Chondrocyte (in vitro differentiated cells): ENCODE results near the gene XDH. TPM values are rescaled to one million over a fixed set of nuclear protein-coding genes. Genes with fewer than 3 reads are reported as not detected.
A peak's percentile ranks its signal among the peaks of the same experiment; 100 is the strongest.

Experiments
- DNase-seq: peaks from one replicate; pipeline ENCODE4 v3.0.0; 2021; ENCODE audit warnings: mixed read lengths, low spot score
- H3K27ac Mint-ChIP-seq: one replicate; pipeline ENCODE4 v1.8.0; 2021; ENCODE audit warnings: mild to moderate bottlenecking, moderate library complexity, mixed read lengths; ENCODE audit not compliant: unreplicated experiment
- H3K27me3 Mint-ChIP-seq: 2 replicates; pipeline ENCODE4 v1.8.0; 2021; ENCODE audit warnings: low read depth, mixed read lengths
- H3K36me3 Mint-ChIP-seq: 2 replicates; pipeline ENCODE4 v1.8.0; 2021; ENCODE audit warnings: low read depth, mixed read lengths
- H3K4me1 Mint-ChIP-seq: 2 replicates; pipeline ENCODE4 v1.8.0; 2021; ENCODE audit warnings: low read depth, mild to moderate bottlenecking, mixed read lengths
- H3K4me3 Mint-ChIP-seq: one replicate; pipeline ENCODE4 v1.8.0; 2021; ENCODE audit warnings: mild to moderate bottlenecking, moderate library complexity, mixed read lengths; ENCODE audit not compliant: unreplicated experiment
- H3K9me3 Mint-ChIP-seq: 2 replicates; pipeline ENCODE4 v1.8.0; 2021; ENCODE audit warnings: low read depth, mixed read lengths
- total RNA-seq: library from RNA; stranded (reverse); gene quantifications from 3 replicates; pipeline ENCODE4 v1.2.1, GENCODE V29; 2021
- TF ChIP-seq, protein P1 (sequence below): fragments of 200-600 bp; sonication (generic); IDR thresholded peaks from 2 replicates; pipeline ENCODE4 v1.5.0; 2021; ENCODE audit warnings: antibody characterized with exemption, mild to moderate bottlenecking, moderate library complexity

XDH gene
- total RNA-seq, 1 donor from 2014 or later = 0.12 TPM

DNA sequence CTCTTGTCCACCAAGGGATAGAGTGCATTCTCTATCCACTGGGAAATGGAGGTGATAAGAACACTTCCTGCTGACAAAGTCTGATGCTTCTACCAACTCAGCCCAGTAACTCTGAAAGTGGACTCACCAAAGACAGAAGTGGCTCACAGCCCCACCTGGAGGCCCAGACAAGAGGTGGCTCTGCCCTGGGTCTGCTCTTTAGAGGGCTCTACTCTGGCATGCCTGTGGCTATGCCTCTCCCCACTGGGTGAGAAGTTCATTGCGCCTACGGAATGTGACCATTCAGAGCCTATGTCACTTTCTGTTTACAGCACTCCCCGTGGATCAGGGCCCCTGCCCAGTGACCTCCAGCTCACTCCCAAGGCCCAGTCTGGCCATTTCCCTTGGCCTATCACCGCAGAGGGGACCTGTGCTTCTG is 13.5 kb upstream of the XDH start:
- H3K4me1 Mint-ChIP-seq = no peaks in the 10 kb centered on the region
- no peak overlapping the region for H3K4me3 Mint-ChIP-seq
- H3K9me3 Mint-ChIP-seq = peaks cover 5% of the 10 kb centered on the region
- no peaks in the 10 kb centered on the region for H3K27me3 Mint-ChIP-seq
- DNase-seq = no peak
- H3K27ac Mint-ChIP-seq = no peak overlapping the region
- TF ChIP-seq, protein P1, sequence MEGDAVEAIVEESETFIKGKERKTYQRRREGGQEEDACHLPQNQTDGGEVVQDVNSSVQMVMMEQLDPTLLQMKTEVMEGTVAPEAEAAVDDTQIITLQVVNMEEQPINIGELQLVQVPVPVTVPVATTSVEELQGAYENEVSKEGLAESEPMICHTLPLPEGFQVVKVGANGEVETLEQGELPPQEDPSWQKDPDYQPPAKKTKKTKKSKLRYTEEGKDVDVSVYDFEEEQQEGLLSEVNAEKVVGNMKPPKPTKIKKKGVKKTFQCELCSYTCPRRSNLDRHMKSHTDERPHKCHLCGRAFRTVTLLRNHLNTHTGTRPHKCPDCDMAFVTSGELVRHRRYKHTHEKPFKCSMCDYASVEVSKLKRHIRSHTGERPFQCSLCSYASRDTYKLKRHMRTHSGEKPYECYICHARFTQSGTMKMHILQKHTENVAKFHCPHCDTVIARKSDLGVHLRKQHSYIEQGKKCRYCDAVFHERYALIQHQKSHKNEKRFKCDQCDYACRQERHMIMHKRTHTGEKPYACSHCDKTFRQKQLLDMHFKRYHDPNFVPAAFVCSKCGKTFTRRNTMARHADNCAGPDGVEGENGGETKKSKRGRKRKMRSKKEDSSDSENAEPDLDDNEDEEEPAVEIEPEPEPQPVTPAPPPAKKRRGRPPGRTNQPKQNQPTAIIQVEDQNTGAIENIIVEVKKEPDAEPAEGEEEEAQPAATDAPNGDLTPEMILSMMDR = peak; percentile 10
- H3K36me3 Mint-ChIP-seq = no peaks in the 10 kb centered on the region

GRCh38 chr2:31426096-31426495 is 11.6 kb upstream of the XDH start:
- H3K9me3 Mint-ChIP-seq = peaks cover 5% of the 10 kb centered on the region
- H3K4me1 Mint-ChIP-seq = no peaks in the 10 kb centered on the region
- TF ChIP-seq, protein P1 = no peak
- H3K4me3 Mint-ChIP-seq = no peak overlapping the region
- no peaks in the 10 kb centered on the region for H3K27me3 Mint-ChIP-seq
- H3K36me3 Mint-ChIP-seq = no peaks in the 10 kb centered on the region
- H3K27ac Mint-ChIP-seq = no peak overlapping the region
- DNase-seq = no peak

DNA sequence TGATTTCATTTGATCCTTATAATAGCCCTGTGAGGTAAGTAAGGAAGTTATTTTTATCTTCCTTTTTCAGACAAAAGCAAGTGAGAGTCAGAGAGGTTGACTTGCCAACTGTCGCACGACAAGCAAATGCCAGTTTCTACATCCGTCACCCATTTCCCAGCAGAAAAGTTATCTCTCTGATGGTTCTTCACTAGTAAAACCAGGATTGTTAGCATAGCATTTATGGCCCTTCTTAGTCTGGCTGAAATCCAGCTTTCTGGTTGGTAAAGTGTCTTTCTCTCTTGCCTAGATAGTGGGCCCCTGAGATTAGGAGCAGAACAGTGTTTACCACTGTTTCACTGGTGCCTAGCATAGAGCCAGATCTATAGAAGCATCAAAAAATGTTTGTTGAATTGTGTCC is 7.1 kb upstream of the XDH start:
- Mint-ChIP-seq H3K9me3 (peaks cover 22% of the 10 kb centered on the region), H3K4me1 (peaks cover 3% of the 10 kb centered on the region), H3K4me3 (no peak overlapping the region), H3K36me3 (peaks cover 3% of the 10 kb centered on the region), H3K27ac (no peak overlapping the region), H3K27me3 (no peaks in the 10 kb centered on the region)
- TF ChIP-seq, protein P1 = no peak
- DNase-seq = no peak

- no peak overlapping the region for H3K27ac Mint-ChIP-seq
- H3K36me3 Mint-ChIP-seq = peaks cover 3% of the 10 kb centered on the region
These were observed 6.4 kb upstream of the XDH start for GRCh38 chr2:31420936-31421335.

DNA sequence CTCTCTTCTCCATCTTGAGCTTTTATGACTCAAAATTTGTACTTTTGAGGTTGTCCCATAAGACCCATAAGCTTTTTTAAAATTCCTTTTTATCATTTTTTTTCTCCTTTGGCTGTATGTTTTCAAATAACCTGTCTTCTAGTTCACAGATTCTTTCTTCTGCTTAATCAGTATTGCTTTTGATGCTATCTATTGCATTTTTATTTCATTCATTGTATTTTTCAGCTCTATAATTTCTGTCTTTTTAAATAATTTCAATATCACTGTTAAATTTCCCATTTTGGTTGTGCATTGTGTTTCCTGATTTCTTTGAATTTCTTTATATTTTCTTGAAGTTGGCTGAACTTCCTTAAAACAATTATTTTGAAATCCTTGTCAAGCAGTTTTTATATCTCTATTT is 4.8 kb upstream of the XDH start:
- DNase-seq = no peak
- Mint-ChIP-seq H3K9me3 (peaks cover 20% of the 10 kb centered on the region), H3K27me3 (peaks cover 7% of the 10 kb centered on the region), H3K4me1 (peaks cover 3% of the 10 kb centered on the region), H3K4me3 (no peak overlapping the region), H3K36me3 (peaks cover 3% of the 10 kb centered on the region), H3K27ac (no peak overlapping the region)
- TF ChIP-seq, protein P1 = no peak

More at GRCh38 chr2:31420936-31421335, 6.4 kb upstream of the XDH start:
- no peak for DNase-seq
- Mint-ChIP-seq H3K27me3 (no peaks in the 10 kb centered on the region), H3K4me1 (peaks cover 3% of the 10 kb centered on the region), H3K9me3 (peaks cover 22% of the 10 kb centered on the region), H3K4me3 (no peak overlapping the region)
- TF ChIP-seq, protein P1 = no peak
